Measurements from ENCODE around the gene CYLD.

DNA sequence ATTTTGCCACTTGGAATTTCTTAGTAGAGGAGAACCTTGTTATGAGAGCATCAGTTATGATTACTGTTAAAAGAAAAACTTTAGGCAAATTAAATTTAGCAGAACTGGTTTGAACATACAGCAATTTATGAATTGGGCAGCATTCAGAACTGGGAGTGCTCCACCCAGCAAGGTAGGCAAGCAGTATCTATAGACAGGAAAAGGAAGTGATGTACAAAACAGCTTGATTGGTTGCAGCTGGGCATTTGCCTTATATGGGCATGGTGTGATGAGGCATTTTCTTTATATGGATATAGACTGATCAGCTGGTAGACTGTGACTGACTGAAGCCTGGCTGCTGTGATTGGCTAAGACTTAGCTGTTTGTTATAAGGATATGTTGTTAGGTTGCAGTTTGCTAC is 17.6 kb upstream of the CYLD start:
- TF ChIP-seq POLR2A (IDR thresholded peaks at IDR 0.05; ENCODE audit: low read depth, low read length) (no peak), CEBPB (IDR thresholded peaks at IDR 0.05; ENCODE audit: low read depth, low read length) (no peak), MAZ (IDR thresholded peaks at IDR 0.05; ENCODE audit: borderline replicate concordance, low read depth, low read length) (no peak), RAD21 (IDR thresholded peaks at IDR 0.05; ENCODE audit: low read length) (no peak), RFX5 (IDR thresholded peaks at IDR 0.05; ENCODE audit: low read depth, low read length) (no peak), RCOR1 (IDR thresholded peaks at IDR 0.05; ENCODE audit: insufficient replicate concordance, low read length) (no peak), SMC3 (IDR thresholded peaks at IDR 0.05; ENCODE audit: low read depth, low read length) (no peak), MAFK (IDR thresholded peaks at IDR 0.05; ENCODE audit: low read depth, low read length) (no peak)
- TF ChIP-seq, protein P1, sequence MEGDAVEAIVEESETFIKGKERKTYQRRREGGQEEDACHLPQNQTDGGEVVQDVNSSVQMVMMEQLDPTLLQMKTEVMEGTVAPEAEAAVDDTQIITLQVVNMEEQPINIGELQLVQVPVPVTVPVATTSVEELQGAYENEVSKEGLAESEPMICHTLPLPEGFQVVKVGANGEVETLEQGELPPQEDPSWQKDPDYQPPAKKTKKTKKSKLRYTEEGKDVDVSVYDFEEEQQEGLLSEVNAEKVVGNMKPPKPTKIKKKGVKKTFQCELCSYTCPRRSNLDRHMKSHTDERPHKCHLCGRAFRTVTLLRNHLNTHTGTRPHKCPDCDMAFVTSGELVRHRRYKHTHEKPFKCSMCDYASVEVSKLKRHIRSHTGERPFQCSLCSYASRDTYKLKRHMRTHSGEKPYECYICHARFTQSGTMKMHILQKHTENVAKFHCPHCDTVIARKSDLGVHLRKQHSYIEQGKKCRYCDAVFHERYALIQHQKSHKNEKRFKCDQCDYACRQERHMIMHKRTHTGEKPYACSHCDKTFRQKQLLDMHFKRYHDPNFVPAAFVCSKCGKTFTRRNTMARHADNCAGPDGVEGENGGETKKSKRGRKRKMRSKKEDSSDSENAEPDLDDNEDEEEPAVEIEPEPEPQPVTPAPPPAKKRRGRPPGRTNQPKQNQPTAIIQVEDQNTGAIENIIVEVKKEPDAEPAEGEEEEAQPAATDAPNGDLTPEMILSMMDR (conservative IDR thresholded peaks at IDR 0.05; ENCODE audit: low read depth, low read length): no peak
- TF ChIP-seq, protein P2, sequence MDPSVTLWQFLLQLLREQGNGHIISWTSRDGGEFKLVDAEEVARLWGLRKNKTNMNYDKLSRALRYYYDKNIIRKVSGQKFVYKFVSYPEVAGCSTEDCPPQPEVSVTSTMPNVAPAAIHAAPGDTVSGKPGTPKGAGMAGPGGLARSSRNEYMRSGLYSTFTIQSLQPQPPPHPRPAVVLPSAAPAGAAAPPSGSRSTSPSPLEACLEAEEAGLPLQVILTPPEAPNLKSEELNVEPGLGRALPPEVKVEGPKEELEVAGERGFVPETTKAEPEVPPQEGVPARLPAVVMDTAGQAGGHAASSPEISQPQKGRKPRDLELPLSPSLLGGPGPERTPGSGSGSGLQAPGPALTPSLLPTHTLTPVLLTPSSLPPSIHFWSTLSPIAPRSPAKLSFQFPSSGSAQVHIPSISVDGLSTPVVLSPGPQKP (IDR thresholded peaks at IDR 0.05; ENCODE audit: borderline replicate concordance, low read depth, low read length): no peak
- TF ChIP-seq, protein P3, sequence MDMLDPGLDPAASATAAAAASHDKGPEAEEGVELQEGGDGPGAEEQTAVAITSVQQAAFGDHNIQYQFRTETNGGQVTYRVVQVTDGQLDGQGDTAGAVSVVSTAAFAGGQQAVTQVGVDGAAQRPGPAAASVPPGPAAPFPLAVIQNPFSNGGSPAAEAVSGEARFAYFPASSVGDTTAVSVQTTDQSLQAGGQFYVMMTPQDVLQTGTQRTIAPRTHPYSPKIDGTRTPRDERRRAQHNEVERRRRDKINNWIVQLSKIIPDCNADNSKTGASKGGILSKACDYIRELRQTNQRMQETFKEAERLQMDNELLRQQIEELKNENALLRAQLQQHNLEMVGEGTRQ (IDR thresholded peaks at IDR 0.05; ENCODE audit: low read depth, low read length): no peak

Data from IMR-90 (cell line).